ENCODE measurements around the gene WFIKKN1.

DNA sequence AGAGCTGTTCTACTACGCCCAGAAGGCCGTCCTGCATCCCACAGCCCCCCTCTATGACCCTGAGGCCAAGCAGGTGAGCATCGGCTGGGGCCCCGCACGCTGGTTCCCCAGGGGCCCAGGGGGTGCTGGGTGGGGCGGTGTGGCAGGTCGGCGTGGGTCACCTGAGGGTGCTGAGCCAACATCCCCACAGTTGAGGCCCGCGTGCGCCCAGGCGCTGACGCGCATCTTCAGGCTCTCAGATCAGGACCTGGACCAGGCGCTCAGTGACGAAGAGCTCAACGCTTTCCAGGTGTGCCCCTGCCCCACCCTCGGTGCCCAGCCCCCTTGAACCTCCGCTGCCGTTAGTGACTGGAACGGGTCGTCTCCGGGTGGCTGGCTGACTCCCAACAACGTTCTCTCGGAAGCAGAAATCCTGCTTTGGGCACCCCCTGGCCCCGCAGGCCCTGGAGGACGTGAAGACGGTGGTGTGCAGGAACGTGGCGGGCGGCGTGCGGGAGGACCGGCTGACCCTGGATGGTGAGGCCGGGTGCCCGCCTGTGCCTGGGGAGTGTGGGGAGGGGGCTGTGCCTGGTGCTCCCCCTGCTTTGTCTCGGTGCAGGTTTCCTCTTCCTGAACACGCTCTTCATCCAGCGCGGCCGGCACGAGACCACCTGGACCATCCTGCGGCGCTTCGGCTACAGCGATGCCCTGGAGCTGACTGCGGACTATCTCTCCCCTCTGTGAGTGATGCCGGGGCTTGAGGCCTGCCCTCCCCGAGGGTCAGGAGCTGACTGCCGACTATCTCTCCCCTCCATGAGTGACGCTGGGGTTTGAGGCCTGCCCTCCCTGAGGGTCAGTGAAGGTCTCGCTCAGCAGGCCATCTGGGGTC lies 39.9 kb downstream of the WFIKKN1 start:
- no peak for TF ChIP-seq CTCF (IDR thresholded peaks at IDR 0.05 in 8 of 11, conservative IDR thresholded peaks at IDR 0.05 in 3 of 11)
- no peak for TF ChIP-seq POLR2A (IDR thresholded peaks at IDR 0.05)
- peak in 1 of 3 donors; percentile 21 for TF ChIP-seq POLR2AphosphoS5 (IDR thresholded peaks at IDR 0.05)

Data from spleen (tissue), 7 donors.